GM15510 (cell line): ENCODE data around the gene S100B.
A peak's percentile ranks its signal among the peaks of the same experiment; 100 is the strongest.

Experiments
- POLR2A ChIP-seq: IDR thresholded peaks from 3 replicates; pipeline ENCODE4 v1.6.1; 2011; ENCODE audit warnings: borderline replicate concordance; ENCODE audit not compliant: insufficient read length; ENCODE audit errors: extremely low read depth

The S100B gene

DNA sequence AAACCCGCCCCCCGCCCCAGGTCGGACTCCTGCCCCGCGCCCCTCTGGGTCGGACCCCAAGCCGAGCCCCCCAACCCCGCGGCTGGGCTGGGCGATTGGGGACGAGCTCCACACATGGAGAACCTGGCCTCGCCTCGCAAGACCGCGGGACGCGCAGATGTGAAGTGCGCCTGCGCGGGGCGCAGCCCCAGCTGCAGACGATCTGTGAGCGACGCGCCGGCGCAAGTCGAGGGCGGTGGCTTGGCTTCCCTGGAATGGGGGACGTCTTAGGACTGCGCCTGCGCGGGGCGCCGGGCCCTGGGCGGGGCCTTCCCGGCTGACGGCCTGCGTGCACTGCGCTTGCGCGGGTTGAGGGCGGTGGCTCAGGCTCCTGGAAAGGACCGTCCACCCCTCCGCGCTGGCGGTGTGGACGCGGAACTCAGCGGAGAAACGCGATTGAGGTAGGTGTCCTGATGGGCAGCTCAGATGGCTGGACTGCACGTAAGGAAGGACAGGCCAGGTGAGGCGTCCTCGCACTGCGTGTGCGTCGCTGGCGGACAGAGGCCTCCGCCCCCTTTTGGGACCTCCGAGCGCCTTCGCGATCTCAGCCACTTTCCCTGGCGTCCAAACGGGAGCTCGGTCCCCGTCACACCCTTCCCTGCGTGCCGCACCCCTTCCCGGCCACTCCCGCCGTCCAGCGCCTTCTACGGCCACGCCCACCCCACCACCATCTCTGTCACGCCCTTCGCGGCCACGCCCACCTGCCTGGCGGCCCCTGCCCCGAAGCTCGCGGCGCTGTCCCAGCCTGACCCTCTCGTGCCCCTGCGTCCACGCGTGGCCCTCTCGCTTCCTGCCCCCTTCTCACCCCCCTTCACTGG is 30.7 kb upstream of the S100B start, which contains the start of gene PRMT2:
PRMT2 (plus strand) TSS at position 351 of the 857 bp plus-strand sequence. CDS start 1,278 bp downstream, outside the sequence.
- peak; percentile 95 for TF ChIP-seq POLR2A

DNA sequence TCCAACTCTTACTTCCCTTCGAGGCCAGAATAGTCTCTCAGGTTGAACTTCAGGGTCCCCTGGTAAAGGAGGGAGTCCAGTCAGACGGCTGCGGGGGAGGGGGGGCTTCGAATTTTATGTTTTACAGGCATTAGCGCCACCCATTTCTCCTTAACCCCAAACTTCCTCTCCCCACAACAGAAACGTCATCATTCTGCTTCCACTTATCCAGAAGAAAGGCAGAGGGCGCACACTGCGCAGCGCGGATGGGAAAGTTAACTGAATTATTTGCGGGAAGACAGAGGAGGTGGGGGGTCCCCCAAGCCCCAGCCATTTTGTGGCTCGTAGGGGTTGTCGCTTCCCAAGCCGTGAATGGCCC is 30.1 kb upstream of the S100B start:
- no peak for TF ChIP-seq POLR2A

DNA sequence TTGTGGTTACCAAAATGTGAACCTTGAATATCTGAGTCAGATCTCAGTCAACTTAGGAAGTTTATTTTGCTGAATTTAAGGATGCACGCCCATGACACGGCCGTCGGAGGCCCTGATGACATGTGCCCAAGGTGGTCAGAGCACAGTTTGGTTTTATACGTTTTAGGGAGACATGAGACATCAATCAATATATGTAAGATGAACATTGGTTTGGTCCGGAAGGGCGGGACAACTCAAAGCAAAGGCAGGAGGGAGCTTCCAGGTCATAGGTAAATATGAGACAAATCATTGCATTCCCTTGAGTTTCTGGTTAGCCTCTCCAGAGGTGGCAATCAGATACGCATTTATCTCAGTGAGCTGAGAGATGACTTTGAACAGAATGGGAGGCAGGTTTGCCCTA is 29.5 kb upstream of the S100B start:
- TF ChIP-seq POLR2A: no peak

DNA sequence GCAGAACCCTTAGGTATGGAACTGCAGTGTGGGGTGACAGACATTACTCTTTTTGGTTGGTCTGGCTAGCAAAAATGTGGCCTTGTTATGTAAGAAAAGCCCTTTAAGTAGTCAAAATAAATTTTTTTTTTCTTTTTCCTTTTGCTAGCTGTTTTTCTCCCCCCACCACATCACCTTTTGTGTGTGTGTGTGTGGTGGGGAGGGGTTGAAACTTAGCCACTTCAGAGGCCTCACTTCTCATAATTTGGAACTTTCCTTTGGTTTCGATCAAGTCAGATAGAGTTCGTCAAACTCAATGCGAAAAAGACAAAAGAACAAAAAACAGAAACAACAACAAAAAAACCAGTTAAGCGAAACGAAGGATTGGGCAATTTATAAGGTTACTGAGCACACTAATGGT is 28.7 kb upstream of the S100B start:
- no peak for TF ChIP-seq POLR2A

DNA sequence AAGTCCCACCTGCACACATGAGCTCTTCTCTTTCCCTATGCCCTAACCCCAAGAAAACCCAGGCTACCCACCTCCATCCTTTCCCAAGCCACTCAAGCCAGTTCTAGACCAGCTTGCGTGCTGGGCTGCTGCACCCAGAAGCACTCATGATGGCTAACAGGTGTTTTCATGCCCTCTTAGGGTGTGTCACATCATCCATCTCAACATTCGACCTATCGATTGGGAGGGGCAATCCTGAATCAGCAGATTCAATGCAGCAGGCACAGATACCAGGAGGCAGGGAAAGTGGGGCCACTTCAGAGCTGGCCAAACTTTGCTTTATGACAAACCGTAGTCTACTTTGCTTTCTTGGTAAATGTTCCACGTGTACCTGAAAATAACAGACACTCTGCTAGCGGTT is 24.0 kb upstream of the S100B start:
- TF ChIP-seq POLR2A: no peak

DNA sequence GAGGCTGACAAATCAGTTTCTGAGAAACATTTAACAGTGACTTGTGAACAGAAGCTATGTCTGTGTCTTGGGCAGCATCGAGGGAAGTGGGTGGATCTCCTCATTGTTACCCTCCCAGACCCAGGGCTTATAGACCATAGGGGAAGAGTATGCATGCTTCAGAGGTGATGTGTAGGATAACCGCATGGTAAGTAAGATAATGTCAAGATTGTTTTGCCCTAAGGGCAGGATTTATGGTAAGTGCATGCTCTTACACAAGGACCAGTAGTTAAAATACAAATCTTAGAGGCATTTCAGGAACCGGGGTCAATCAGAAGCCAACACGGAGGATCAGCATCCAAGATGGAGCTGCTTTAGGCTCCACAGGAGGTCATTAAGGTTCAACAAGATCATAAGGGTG is 22.8 kb upstream of the S100B start:
- TF ChIP-seq POLR2A: no peak

DNA sequence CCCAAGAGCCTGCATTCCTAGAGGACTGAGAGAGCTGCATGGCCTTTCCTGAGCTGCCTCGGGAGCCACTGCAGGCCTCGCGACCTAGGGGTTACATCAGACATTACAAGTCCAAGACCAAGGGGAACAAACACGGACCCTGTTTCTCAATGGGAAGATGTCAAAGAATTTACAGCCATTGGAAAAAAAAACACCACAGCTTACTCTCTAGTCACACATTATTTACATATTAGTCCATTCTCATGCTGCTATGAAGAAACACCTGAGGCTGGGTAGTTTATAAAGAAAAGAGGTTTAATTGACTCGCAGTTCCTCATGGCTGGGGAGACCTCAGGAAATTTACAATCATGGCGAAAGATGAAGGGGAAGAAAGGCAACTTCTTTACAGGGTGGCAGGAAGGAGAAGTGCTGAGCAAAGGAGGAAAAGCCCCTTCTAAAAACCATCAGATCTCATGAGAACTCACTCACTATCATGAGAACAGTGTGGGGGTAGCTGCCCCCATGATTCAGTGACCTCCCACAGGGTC is 22.2 kb upstream of the S100B start:
- TF ChIP-seq POLR2A: no peak

DNA sequence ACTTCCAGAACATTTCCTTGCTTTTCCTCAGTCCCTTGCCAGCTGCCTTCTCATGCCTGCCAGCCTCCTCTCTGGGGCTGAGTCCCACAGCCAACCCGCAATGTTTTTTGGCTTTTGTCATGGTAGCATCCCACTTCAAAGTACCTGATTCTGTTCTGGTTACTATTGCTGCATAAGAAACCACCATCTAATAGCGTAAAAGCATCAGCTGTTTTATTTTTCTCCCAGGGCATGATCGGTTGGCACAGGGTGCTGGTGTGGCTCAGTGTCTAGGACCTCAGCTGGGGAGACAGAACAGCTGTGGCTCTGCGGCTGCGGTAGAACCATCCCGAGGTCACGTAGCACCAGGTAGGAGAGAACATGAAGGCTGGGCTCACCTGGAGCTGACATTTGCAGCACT is 21.7 kb upstream of the S100B start:
- no peak for TF ChIP-seq POLR2A

DNA sequence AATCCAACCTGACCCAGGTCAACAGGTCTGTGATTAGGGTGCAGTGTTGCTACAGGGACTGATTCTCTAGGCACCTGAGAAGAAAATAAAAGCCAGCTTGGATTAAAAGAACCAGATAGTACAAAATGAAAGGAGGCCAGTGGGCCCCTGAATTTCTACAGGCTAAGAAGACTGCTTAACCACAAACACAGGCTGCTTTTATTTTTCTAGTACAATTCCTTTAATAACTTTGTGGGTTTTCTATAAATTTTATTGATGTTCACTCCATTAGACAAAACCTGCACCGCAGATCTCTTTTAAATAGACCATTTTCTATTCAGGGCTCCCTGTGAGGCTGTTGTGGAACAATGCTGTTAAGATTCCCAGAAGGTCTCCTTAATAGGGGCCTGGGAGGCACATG is 20.9 kb upstream of the S100B start:
- TF ChIP-seq POLR2A: no peak

DNA sequence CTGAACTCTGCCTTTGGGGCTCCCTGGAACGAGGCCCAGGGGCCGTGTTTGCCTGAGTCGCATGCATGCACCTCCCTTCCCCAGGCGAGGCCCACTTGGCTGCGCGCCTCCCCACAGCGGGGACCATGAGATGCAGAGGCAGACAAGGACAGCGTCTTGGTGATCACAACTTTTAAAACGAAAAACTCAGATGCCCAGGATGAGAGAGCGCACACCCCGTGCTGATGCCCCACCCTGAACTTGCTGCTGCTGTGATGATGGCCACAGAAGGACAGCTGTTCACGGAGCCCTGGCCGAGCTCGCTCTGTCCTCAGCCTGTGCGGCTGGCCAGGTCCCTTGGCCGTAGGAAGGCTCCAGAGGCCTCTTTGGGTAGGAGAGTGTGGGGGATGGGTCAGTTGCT is 19.2 kb upstream of the S100B start:
- no peak for TF ChIP-seq POLR2A

DNA sequence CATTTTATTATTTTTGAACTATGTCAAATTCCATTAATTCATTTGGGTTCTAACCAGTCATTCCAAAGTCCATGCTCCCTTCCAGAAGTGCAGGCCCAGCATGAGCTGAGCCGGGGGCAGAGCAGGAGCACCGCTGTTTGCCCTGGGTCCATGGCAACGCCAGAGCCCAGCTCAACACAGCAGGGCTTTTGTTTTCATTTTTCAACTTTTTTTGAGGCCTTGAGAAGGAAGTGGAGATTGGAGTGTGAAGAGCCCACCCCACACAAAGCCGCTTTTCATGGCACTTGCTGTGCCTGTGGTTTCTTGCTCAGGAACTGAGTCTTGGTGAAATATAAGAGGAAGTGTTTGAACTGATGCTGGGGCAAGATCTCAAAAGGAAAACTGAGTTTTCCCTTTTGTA is 17.3 kb upstream of the S100B start:
- no peak for TF ChIP-seq POLR2A

DNA sequence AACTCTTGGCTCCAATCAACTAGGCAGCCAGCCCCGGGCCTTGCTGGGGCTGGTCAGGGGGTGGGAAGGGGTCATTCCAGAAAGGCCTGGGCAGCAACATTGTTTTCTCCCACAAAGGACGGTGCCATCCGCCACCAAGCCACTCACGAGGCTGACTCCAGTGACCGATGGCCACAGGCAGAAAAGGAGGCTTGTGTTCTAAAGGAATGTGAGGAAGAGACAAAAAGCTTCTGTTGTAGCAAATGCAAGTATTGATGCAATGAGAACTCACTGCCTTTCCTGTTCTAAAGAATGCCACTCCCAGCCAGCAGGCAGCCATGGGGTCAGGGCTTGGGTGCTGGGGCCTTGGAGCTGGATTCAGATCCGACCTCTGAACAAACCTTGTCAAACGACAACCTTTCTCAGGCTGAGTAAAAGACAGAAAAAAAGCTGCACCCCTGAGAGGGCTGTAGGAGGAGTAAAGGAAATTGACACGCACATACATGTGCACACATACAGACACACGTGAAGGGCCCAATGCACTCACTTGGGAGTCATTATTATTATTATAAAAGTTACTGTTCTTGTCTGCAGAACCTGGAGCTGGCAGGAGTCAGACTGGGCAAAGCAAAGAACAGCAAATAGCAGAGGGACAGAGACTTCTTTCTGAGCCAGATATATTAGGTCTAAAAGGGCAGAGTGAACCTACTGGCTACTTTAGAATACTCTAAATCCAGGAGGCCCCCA is 16.7 kb upstream of the S100B start:
- no peak for TF ChIP-seq POLR2A

DNA sequence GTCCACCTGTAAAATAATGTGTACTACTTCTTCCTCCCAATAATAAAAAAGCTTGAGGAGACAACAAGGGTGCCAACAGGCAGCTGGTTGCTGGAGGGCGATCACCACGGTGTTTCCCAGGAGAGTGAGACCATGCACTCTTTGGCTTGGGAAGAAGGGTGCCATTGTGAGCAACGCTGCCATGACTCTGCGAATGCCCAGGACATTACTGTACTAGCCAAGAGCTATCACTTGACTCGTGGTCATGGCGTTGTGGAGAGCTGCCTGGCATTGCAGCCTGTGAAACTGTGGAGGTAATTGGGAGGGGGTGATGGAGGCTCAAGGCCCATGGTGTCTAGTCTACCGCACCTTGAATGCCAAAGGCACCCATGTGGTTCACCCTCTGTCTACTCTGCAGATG is 16.0 kb upstream of the S100B start:
- TF ChIP-seq POLR2A: no peak

DNA sequence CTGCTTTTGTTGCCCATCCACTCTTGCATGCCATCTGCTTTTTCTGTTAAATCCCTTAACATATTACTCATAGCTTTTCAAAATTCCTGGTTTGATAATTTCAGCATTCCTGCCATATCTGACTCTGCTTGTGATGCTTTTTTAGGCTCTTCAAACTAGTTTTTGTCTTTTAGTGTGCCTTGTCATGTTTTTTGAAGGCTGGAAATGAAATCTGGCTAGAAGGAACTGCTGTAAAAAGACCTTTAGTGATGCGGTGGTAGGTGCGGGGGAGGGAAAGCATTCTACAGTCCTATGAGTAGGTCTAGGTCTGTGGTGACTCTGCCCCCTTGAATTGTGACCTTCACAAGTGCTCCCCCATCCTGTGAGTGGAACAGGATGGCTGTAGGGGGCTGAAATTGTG is 15.0 kb upstream of the S100B start:
- TF ChIP-seq POLR2A: no peak

DNA sequence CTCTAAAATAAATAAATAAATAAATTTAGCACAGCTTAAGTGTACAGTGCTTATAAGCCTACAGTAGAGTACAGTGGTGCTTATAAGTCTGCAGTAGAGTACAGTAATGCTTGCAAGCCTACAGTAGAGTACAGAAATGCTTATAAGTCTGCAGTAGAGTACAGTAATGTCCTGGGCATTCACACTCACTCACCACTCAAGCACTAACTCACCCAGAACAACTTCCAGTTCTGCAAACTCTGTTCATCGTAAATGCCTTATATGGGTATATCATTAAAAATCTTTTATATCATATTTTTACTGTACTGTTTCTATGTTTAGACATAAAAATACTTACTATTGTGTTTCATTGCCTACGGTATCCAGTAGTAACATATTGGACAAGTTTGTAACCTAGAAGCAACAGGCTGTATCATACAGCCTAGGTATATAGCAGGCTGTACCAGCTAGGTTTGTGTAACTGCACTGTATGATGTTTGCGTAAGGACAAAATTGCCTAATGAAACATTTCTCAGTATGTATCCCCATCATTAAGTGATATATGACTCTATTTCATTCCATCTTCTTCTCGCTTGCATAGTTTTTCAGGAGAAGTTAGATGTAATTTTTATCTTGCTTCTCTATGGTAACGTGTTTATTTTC is 14.0 kb upstream of the S100B start:
- no peak for TF ChIP-seq POLR2A
